ENCODE data around the gene GLDC.
"Not testable (repeated sequence)": the region's sequence is repeated elsewhere in the genome, so short reads cannot be mapped to it uniquely, and the experiment has no call there.

The GLDC gene

DNA sequence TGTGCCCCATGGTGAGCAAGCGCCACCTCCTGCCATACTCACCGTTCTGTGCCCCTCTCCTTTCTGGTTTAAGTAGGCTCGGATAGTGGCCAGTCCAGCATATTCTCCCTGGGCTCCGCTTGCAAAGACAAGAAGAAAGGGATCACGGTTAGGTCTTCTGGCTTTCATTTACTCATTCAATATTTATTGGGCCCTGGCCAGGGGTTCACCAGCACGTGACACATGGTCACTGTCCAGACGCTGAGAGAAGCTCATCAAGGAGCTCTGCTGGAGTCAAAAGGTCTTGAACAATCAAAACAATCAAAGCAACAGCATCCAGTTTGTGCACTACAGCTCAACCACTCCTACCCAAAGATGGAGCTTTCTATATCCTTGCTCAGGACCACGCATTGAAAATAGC, 80.2 kb downstream of the GLDC start:
- DNase-seq (ENCODE audit: low spot score): no peak

DNA sequence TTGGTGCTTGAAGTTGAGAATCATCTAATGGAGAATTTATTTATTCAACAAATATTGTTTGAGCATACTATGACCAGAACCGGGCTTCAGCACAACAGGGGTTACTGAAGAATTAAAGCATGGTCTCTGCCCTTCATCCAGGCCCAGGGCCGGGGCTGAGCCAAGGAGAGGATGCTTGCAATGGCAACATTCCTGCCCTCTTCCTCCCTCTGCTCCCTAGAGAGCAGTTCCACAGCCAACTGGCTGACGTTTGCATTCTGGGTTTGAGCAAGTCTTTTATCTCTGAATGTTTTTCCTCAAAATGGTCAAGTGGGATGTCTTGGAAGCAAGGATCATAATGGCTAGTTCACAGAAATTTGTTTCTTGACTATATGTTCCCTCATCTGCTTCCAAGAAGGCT, 80.7 kb downstream of the GLDC start:
- DNase-seq (ENCODE audit: low spot score): no peak

DNA sequence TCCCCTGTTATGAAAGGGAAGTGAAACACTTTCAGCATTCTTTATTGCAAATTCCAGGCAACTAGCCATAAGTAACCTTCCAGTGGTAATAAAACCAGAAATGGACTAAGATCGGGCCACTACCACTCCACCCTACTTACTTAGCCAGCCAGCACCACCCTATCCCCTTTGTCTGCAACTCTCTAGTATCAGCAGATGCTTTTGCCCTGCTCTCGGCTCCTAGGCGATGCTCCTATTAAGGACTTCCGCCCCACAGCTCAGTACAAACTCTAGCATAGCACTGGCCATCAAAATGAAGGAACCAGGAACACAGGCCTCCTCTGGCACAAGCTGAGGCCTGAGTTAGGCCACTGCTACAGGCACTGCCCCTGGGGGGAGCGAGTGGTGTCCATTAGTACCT, 81.2 kb downstream of the GLDC start:
- DNase-seq (ENCODE audit: low spot score): no peak

DNA sequence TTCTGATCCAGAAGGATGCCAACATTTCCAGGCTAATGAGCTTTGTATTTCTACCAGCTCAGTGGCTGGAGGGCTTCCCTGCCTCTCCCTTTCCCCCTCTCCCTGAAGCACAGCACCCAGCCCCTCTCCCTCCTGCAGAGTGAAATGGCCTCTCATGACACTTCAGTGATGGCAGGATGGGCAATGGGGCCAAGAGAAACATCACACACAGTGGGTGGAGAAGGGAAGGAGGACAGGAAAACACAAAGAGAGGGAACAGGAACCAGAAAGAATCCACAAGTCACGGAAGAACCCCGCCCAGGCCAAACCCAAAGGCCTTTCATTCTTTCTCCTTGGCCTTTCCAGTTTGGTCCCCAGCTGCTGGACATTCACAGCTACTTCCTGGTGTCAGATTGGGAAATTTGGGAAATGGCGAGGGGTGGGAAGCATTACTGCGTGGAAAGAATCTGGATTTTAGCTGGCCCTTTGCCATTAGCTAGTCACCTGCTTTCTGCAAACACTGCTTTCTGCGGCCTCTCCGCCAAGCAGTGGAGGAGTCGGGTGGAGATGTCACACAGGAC, 82.6 kb downstream of the GLDC start:
- no peak for DNase-seq (ENCODE audit: low spot score)

DNA sequence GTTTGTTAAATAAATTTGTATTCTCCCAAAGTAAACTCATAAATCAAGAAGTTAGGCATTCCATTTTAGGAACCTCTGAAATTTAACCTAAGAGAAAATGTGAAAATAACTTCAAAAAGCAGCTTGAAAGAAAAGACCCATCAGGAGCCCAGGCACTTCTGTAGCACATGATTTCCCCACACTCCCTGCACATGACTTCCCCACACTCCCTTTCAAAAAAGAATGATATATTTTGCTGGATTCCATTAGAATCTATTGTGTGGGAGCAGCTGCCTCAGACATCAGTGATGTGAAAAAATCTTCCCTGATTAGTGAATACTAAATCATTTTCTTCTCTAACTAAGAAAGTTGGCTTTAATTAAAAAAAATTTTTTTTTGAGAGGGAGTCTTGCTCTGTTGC, 83.3 kb downstream of the GLDC start:
- DNase-seq (ENCODE audit: low spot score): no peak

DNA sequence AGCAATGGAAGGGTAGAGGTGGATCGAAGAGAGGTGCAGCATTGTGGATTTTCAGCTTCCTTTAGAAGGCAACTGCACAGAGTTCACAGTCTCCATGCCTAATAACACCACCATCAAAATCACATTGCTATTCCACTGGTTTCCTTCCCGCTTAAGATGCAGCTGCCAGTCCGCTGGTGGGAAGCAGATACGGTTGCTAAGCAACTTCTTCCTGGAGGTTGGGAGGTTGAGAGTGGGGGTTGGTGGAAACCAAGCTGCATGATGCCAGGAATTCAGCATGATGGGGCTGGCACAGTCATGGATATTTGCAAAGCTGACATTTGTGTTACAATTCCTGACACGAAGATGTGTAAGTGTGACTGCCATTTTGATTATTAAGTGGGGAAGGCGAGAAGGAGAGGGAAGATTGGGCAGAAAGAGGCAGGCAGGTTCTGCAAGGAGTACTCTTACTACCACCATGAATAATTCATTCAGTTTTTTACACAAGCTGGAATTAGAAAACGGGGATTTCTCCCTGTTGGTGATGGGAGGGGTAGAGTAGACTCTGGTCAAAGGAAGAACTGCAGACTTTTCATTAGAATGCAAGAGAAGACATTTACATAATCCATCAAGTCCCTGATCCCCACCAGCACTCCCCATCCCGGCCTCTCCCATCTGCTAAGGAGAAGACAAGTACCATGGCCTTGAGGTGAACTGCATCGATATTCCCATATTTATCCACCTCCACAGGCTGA, 87.5 kb downstream of the GLDC start:
- DNase-seq (ENCODE audit: low spot score): no peak

DNA sequence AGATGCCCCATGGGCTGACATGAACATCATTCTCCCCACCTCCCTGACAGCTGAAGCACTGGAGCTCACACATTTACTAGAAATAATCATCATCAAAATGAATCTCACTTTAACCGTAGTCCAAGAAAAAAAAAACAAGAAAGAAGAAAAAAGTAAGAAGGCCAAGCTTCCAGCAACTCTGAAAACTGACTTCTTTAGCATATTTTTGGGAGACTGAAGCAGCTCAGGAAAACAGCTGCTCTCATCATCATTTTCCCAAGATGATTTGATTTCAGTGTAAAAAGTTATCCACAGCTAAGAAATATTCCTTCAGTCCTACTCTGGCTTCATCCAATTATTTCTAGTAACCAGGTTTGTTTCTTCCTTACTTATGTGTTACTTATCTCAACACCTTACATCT, 91.7 kb downstream of the GLDC start:
- no peak for DNase-seq (ENCODE audit: low spot score)

DNA sequence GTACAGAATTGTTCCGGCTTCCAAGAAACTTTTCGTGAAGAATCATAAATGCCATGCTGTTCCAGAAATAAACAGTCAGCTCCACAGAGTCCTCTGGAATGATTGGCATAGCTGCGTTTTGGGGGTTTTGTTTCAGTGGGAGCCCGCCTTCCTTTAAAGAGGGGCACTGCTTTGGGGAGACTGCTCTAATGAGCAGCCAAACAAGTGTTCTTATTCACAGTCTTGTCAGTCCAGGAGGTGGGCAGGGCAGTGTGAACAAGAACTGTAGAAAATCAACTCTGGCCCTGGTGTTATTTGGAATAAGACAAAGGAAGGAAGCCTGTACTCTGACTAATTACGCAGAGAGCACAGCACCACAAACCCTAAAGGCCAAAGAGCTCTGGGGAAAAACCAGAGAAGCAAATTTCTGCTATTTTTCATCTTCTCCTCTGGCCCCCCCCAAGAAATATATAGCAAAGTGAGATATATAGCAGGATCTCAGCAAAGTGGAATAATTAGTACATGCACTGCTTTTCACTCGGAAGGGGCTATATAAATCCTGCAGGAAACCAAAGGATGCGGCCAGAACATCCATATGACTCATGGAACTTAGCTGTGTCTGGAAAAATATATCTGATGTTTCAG, 92.9 kb downstream of the GLDC start:
- no peak for DNase-seq (ENCODE audit: low spot score)

DNA sequence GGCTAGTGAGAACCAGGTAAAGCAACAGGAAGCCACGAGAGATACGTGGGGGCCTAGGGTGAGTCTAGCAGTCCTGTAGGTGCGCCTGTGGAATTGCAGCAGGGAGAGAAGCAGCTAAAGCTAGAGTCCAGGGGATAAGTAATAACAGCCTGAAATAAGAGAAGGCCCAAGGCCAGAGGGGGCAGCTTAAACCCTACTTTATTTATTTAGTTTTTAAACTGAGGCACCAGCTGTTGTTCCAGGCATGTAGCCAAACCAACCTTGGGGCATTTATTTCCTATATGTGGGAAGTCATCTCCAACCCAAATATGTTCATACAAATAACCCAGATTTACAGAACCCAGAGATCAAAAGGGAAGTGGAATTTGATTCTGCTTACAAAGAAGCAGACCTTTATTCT, 93.5 kb downstream of the GLDC start:
- DNase-seq (ENCODE audit: low spot score): no peak

DNA sequence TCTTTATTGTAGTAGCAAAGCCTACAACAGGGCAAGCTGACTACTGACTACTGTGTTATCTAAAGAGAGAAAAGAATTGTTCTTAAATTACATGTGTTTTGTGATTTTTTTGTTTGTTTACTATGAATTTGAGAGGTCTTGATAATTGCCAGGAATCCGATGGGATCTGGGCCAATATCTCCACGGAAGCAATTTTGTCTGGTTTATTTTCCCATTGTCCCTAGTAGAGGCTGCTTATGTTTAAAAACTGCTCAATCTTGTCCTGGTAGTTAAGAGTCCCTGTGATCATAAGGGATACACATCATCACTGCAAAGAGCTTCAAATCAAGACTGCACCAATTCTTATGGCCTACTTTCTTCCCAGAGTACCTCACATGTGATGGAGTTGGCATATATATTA, 94.4 kb downstream of the GLDC start:
- DNase-seq (ENCODE audit: low spot score): no peak

DNA sequence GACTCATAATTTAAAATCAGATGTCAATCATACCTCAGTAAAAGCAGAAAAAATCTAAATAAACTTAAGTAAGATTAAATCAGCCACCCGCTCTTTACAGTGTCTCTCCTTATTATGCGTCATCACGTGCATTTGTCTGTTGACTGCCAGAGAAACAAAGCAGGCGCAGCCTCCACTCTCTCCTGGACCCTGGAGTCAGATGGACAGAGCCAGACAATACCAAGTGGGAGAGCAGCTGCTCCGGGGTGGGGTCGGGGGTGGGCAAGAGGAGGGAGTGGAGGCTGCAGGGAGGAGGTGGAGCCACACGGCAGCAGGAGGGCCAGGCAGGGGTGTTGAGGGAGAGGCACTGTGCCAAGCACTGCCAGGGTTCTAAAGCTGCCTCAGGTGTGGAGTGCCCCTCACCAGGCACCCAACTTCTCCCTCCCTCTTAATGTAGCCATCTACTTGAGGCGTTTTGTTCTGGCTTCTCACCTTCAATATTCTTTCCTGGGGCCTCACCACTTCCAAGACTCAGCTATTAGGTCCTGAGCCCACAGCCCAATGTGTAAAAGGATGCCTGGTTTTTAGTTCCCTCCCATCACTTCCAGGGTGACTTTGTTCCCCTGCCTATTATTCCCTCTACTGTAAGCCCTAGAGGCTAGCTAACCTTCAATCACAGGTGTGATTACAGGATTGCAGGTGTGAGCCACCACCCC, 96.3 kb downstream of the GLDC start:
- DNase-seq (ENCODE audit: low spot score): no peak

DNA sequence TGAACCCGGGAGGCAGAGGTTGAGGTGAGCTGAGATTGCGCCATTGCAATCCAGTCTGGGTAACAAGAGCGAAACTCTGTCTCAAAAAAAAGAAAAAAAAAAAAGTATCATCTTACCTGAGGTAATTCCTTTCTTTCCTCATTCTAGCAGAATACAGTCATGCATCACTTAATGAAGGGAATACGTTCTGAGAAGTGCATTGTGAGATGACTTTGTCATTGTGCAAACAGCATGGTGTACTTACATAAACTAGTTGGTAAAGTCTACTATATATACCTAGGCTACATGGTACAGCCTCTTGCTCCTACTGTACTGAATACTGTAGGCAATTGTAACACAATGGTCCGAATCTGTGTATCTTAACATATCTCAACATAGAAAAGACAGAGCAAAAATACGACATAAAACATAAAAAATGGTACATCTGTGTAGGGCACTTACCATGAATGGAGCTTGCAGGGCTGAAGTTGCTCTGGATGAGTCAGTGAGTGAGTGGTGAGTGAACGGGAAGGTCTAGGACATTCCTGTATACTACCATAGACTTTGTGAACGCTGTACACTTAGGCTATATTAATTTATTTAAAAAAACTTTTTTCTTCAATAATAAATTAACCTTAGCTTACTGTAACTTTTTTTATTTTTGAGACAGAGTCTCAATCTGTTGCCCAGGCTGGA, 100.4 kb downstream of the GLDC start:
- DNase-seq (ENCODE audit: low spot score): no peak

DNA sequence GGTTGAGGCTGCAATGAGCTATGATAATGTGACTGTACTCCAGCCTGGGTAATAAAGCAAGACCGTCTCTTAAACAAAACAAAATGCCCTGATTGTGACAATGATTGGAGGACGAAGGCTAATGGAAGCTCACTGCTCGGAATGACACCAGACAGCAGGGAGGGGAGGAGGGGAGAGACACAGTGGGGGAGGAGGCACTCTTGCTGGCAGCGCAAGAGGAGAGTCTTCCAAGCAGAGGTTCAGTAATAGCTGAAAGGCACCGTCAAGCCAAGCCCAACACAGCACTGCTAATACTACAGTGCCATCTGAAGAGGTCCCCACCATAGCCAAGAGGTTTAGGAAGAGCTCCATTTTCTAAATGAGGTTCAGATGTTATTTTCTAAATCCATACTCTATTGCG, 102.3 kb downstream of the GLDC start:
- no peak for DNase-seq (ENCODE audit: low spot score)

DNA sequence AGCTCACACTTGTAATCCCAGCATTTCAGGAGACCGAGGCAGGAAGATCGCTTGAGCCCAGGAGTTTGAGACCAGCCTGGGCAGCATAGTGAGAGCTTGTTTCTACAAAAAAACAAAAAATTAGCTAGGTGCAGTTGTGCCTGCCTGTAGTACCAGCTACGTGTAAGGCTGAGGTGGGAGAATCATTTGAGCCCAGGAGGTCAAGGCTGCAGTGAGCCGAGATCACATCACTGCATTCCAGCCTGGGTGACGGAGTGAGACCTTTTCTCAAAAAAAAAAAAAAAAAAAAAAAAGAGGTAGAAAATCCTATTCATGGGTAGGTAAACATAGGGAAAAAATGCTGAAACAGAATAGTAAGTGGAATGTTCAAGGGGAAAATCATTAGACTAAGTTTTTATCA, 102.9 kb downstream of the GLDC start:
- not testable (repeated sequence) for DNase-seq (ENCODE audit: low spot score)

DNA sequence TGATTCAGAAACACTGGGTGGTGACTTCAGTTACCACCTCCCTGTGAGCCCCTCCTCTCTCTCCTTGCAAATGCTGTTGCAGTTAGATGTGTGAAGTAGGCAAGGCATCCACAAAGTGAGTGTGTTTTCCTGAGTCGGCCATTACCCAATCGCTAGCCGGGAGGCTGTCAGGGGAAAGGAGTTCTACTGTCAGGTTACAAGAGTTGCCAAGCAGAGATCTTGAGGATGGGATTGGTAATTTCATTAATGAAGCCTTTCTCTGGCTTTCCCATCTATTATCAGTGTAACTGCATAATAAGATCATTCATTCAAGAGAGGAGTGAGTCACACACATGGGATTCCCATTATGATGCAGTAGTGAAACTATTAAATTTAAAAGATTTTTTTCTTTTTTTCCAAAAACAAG, 106.9 kb downstream of the GLDC start:
- DNase-seq (ENCODE audit: low spot score): no peak

DNA sequence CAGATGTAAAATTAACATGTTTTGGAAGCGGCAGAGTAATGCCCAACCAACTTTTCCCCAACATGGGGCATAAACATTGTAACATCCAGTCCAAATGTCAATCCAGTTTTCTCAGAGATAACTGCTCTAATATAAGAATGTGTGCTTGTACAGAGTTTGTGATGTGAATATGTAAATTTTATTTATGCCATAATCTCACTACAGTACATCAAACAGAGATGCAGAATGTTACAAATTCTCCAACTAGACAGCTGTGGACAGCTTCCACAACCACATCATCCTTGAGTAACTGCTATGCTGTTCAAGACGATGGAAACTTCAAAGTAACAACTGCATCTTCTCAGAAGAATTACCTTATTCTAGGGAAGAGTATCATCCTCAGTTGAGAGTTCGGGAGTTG, 109.9 kb downstream of the GLDC start:
- no peak for DNase-seq (ENCODE audit: low spot score)

DNA sequence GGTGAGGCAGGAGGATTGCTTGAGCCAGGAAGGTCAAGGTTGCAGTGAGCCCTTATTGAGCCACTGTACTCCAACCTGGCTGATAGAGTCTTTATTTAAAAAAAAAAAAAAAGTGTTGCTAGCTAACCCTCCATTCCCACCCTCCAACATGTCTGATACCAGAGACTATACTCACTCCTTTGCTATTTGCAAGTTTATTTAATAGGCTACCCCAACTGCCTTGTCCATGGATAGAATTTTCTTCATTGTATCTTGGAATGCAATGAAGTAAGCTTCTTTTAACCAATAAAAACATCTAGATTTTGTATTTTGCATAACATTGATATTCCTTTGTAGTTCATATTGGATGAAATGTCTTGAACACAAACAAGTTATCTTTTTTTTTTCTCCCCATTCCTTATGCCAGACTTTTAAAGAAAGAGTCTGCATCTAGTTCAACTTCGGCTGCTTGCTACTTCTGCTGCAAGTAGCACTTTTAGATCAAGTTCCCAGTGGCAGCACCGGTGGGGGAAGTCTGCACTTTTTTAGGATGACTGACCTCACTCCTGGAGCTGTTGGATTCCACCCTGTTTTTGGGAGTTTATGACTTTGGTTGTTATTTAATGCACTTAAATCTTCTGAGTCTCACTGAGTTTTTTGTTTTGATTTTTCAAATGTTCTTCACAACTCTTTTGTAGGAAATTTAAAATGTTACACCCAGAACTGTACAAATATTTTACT, 120.0 kb downstream of the GLDC start:
- no peak for DNase-seq (ENCODE audit: low spot score)

DNA sequence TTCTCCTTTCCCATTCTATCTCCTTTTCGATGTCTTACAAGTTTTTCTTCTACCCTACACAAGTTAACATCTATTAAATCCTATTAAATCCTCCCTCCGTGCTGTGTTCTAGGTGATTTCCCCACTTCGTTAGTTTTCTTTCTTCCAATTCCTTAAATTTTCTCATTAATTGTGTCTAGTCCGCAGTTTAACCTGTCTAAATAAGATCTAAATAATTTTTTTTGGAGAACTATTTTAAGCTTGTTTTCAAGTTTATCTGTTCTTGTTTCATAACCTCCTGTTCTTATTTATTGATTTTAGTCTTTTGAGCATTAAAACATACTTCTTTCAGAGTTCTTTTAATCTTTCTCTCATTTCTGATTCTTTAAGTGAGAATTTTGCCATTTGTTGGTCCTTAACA, 123.3 kb downstream of the GLDC start:
- DNase-seq (ENCODE audit: low spot score): no peak

DNA sequence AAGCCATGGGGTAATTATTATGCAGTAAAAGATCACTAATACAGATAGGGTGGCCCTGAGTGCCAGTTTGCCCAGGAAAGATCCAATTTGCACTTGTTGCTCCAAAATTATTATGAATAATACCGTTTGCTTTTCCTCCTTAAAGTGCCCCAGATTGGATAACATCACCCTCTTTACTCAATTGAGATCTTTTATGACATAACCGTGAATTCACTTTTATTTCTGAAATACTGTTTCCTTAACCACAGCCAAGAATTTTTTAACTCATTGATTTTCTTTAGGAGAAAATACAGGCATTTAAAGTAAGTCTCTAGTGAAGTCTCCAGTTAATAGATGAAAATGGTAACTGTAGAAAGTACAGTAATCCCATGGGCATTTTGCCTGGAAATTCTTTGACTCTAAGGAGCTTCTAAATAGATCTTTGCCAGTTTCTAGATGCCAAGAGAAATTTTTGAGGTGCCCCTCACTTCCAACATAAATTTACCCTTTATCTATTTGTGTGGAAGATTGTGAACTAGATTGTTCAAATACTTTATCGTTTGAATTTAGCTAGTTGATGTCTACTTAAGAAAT, 133.4 kb downstream of the GLDC start:
- DNase-seq (ENCODE audit: low spot score): no peak

DNA sequence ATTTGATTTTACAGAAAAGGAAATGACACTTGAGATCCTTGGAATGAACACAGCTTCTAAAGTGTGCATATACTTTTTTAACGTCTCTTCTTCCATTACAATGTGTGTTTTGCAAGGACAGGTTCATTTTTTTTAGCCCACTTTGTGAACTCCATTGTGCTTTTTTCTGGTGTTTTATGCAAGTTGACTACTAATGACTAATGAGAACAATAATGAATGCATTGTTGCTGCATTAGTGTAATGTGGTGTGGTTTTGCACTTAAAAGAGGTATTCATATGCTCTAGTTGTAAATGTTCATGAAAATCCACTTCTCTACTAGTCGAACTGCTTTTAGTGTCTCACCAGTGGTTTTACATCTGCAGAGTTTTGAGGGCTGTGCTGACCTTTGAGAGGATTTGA, 139.0 kb downstream of the GLDC start:
- DNase-seq (ENCODE audit: low spot score): no peak

DNA sequence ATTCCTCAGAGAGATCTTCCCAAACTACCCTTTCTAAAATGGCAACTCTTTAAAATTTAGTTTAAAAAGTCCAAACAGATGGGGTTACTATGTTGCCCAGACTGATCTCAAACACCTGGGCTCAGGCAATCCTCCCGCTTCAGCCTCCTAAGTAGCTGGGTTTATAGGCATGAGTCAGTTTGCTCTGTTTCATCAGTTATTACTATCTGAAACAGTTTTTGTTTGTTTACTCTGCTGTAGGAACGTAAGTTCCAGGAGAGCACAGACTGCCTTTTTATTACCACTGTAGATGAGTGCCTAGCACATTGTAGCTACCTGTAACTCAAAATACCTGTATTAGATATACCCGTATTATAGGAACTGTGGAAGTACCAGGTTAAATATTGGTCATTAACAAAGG, 143.1 kb downstream of the GLDC start:
- DNase-seq (ENCODE audit: low spot score): no peak
